ENCODE results near the gene PLCL1.

PLCL1 gene

DNA sequence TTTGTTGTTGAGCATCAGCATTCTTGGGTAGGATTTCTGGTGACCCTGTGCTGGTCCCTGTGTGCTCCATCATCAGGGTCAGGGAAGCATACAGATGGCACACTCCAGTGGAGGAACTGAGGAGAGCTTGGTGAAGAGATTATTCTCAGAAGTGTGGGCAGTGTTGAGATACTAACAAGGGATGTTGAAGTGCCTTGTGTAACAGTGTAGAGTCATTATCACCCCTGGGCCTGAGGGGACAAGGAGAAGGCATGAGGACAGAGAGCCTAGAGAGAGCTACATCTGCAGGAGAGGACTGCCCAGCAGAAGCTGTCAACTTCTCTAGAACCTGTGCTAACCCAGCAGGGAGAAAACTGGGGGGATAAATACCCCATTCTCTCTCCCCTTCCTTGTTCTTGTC lies 189.0 kb downstream of the PLCL1 start:
- Histone ChIP-seq H3K4me2 (ENCODE audit: low read depth, low read length) (no peak overlapping the region), H3K4me3 (ENCODE audit: low read length) (no peak overlapping the region), H2AFZ (ENCODE audit: low read length) (no peak overlapping the region), H3K4me1 (ENCODE audit: low read length) (peaks cover 28% of the 10 kb centered on the region), H3K27me3 (replicated peaks; ENCODE audit: insufficient read depth, low read length) (no peaks in the 10 kb centered on the region), H3K79me2 (ENCODE audit: low read length) (no peaks in the 10 kb centered on the region), H3K36me3 (replicated peaks; ENCODE audit: insufficient read depth, low read length) (no peaks in the 10 kb centered on the region), H4K20me1 (ENCODE audit: insufficient read depth, low read length) (no peaks in the 10 kb centered on the region), H3F3A (ENCODE audit: insufficient read depth, low read length) (no peaks in the 10 kb centered on the region), H3K27ac (ENCODE audit: low read length) (no peak overlapping the region), H3K9me3 (replicated peaks; ENCODE audit: insufficient read depth, low read length) (no peaks in the 10 kb centered on the region), H3K9me2 (replicated peaks; ENCODE audit: insufficient read depth, low read length) (no peaks in the 10 kb centered on the region), H3K9ac (ENCODE audit: low read length) (no peak overlapping the region)
- DNase-seq = no peak
- TF ChIP-seq EZH2 (optimal IDR thresholded peaks at IDR 0.05; ENCODE audit: low read depth, low read length) = no peak
- TF ChIP-seq EZH2phosphoT487 (IDR thresholded peaks at IDR 0.05; ENCODE audit: low read length) = no peak
- TF ChIP-seq, protein P1, sequence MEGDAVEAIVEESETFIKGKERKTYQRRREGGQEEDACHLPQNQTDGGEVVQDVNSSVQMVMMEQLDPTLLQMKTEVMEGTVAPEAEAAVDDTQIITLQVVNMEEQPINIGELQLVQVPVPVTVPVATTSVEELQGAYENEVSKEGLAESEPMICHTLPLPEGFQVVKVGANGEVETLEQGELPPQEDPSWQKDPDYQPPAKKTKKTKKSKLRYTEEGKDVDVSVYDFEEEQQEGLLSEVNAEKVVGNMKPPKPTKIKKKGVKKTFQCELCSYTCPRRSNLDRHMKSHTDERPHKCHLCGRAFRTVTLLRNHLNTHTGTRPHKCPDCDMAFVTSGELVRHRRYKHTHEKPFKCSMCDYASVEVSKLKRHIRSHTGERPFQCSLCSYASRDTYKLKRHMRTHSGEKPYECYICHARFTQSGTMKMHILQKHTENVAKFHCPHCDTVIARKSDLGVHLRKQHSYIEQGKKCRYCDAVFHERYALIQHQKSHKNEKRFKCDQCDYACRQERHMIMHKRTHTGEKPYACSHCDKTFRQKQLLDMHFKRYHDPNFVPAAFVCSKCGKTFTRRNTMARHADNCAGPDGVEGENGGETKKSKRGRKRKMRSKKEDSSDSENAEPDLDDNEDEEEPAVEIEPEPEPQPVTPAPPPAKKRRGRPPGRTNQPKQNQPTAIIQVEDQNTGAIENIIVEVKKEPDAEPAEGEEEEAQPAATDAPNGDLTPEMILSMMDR (IDR thresholded peaks at IDR 0.05; ENCODE audit: low read length) = no peak

DNA sequence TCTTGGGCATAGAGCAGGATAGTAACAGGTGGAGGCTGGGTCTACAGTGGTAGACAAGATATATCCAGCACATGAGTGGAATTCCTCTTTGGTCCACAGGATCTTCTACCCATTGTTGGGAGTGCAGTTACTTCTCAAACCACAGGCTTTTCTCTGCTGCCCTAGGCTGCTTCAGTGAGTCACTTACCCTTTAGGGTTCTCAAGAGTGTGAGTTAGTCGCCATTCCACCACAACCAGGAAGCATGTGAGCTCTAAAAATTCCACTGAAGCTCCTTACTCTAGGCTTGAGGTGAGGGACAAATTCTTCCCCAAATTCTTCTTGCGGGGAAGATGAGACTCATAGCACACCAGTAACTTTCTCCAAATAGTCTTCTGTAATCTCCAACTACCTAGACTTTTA lies 189.4 kb downstream of the PLCL1 start:
- H3K4me1 ChIP-seq (ENCODE audit: low read length) = peaks cover 28% of the 10 kb centered on the region
- H3K9ac ChIP-seq (ENCODE audit: low read length) = no peak overlapping the region
- H3K4me2 ChIP-seq (ENCODE audit: low read depth, low read length) = no peak overlapping the region
- no peaks in the 10 kb centered on the region for H3K79me2 ChIP-seq (ENCODE audit: low read length)
- H3K9me2 ChIP-seq (replicated peaks; ENCODE audit: insufficient read depth, low read length) = no peaks in the 10 kb centered on the region
- H3F3A ChIP-seq (ENCODE audit: insufficient read depth, low read length) = no peaks in the 10 kb centered on the region
- H3K4me3 ChIP-seq (ENCODE audit: low read length) = no peak overlapping the region
- H4K20me1 ChIP-seq (ENCODE audit: insufficient read depth, low read length) = no peaks in the 10 kb centered on the region
- no peaks in the 10 kb centered on the region for H3K36me3 ChIP-seq (replicated peaks; ENCODE audit: insufficient read depth, low read length)
- no peaks in the 10 kb centered on the region for H3K9me3 ChIP-seq (replicated peaks; ENCODE audit: insufficient read depth, low read length)
- TF ChIP-seq EZH2phosphoT487 (IDR thresholded peaks at IDR 0.05; ENCODE audit: low read length) (no peak), EZH2 (optimal IDR thresholded peaks at IDR 0.05; ENCODE audit: low read depth, low read length) (no peak)
- TF ChIP-seq, protein P1 (IDR thresholded peaks at IDR 0.05; ENCODE audit: low read length) = no peak
- DNase-seq = no peak
- H3K27ac ChIP-seq (ENCODE audit: low read length) = no peak overlapping the region
- H2AFZ ChIP-seq (ENCODE audit: low read length) = no peak overlapping the region
- H3K27me3 ChIP-seq (replicated peaks; ENCODE audit: insufficient read depth, low read length) = no peaks in the 10 kb centered on the region

DNA sequence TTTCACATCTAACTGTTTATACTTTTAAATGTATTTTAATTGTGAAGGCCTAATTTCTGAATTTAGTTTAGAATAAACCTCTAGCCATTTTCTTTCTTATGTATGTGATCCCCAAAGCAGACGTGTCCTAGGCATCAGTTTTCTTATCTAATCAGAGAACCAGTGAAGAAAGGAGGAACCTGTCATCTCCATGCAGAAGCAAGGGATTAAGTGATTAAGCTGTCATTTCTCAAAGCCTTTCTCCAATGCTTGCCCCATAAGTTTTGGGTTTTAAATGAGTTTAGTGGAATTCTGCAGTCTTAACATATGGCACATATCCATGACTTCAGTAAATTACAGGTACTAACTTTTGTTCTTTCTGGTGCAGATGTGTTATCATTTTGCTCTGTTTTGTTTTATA lies 190.4 kb downstream of the PLCL1 start:
- H3K9me3 ChIP-seq (replicated peaks; ENCODE audit: insufficient read depth, low read length) = no peaks in the 10 kb centered on the region
- H3F3A ChIP-seq (ENCODE audit: insufficient read depth, low read length) = no peaks in the 10 kb centered on the region
- no peaks in the 10 kb centered on the region for H4K20me1 ChIP-seq (ENCODE audit: insufficient read depth, low read length)
- no peak overlapping the region for H3K27ac ChIP-seq (ENCODE audit: low read length)
- H3K4me3 ChIP-seq (ENCODE audit: low read length) = no peak overlapping the region
- H3K79me2 ChIP-seq (ENCODE audit: low read length) = no peaks in the 10 kb centered on the region
- H3K36me3 ChIP-seq (replicated peaks; ENCODE audit: insufficient read depth, low read length) = no peaks in the 10 kb centered on the region
- no peaks in the 10 kb centered on the region for H3K9me2 ChIP-seq (replicated peaks; ENCODE audit: insufficient read depth, low read length)
- H3K4me2 ChIP-seq (ENCODE audit: low read depth, low read length) = no peak overlapping the region
- no peak for DNase-seq
- TF ChIP-seq, protein P1 (IDR thresholded peaks at IDR 0.05; ENCODE audit: low read length) = no peak
- no peak for TF ChIP-seq EZH2phosphoT487 (IDR thresholded peaks at IDR 0.05; ENCODE audit: low read length)
- TF ChIP-seq EZH2 (optimal IDR thresholded peaks at IDR 0.05; ENCODE audit: low read depth, low read length) = no peak
- no peak overlapping the region for H3K9ac ChIP-seq (ENCODE audit: low read length)
- peaks cover 28% of the 10 kb centered on the region for H3K4me1 ChIP-seq (ENCODE audit: low read length)
- no peak overlapping the region for H2AFZ ChIP-seq (ENCODE audit: low read length)
- H3K27me3 ChIP-seq (replicated peaks; ENCODE audit: insufficient read depth, low read length) = no peaks in the 10 kb centered on the region
